Smooth muscle cell (in vitro differentiated cells): ENCODE data around the gene SERPINB6. TPM values are rescaled to one million over a fixed set of nuclear protein-coding genes. Genes with fewer than 3 reads are reported as not detected.

Experiments used
- DNase-seq: peaks from one replicate; lab custom pipeline; 2025; ENCODE audit not compliant: unreplicated experiment; lab: John Stamatoyannopoulos, UW
- H2AFZ ChIP-seq: fragments of 200-600 bp; sonication (generic); 2 replicates; pipeline ENCODE4 v1.6.0; 2016; ENCODE audit warnings: antibody characterized with exemption, low read depth, mild to moderate bottlenecking
- H3F3A ChIP-seq: fragments of 200-600 bp; sonication (generic); 2 replicates; pipeline ENCODE4 v1.6.0; 2017; ENCODE audit warnings: antibody characterized with exemption, low read depth
- H3K27ac ChIP-seq: fragments of 200-600 bp; sonication (generic); 2 replicates; pipeline ENCODE4 v1.5.1; 2016; ENCODE audit warnings: low read depth, mild to moderate bottlenecking
- H3K27me3 ChIP-seq: fragments of 200-600 bp; sonication (generic); 2 replicates; pipeline ENCODE4 v1.6.1; 2016; ENCODE audit warnings: low read depth, mild to moderate bottlenecking
- H3K36me3 ChIP-seq: fragments of 200-600 bp; sonication (generic); 2 replicates; pipeline ENCODE4 v1.5.1; 2016; ENCODE audit warnings: low read depth
- H3K4me1 ChIP-seq: fragments of 200-600 bp; sonication (generic); 2 replicates; pipeline ENCODE4 v1.5.1; 2016; ENCODE audit warnings: low read depth
- H3K4me2 ChIP-seq: fragments of 200-600 bp; sonication (generic); 2 replicates; pipeline ENCODE4 v1.6.0; 2016; ENCODE audit warnings: mild to moderate bottlenecking
- H3K4me3 ChIP-seq: fragments of 200-600 bp; sonication (generic); 2 replicates; pipeline ENCODE4 v1.5.1; 2016; ENCODE audit warnings: mild to moderate bottlenecking
- H3K79me2 ChIP-seq: fragments of 200-600 bp; sonication (generic); 2 replicates; pipeline ENCODE4 v1.6.0; 2016; ENCODE audit warnings: low read depth, mild to moderate bottlenecking
- H3K9ac ChIP-seq: fragments of 200-600 bp; sonication (generic); 2 replicates; pipeline ENCODE4 v1.6.0; 2016; ENCODE audit warnings: low read depth
- H3K9me3 ChIP-seq: fragments of 200-600 bp; sonication (generic); replicated peaks from 2 replicates; pipeline ENCODE4 v1.5.1; 2016; ENCODE audit warnings: low read depth
- H4K20me1 ChIP-seq: fragments of 200-600 bp; sonication (generic); 2 replicates; pipeline ENCODE4 v1.6.0; 2016; ENCODE audit warnings: low read depth
- WGBS: methylation state at CpG from one replicate; pipeline ENCODE4 v1.1.7; 2016; ENCODE audit warnings: low lambda C conversion rate; 5-methylcytosine and 5-hydroxymethylcytosine counted together
- polyA plus RNA-seq: library from polyadenylated mRNA; unstranded; fragments of >200 nt; fragmentation: Nextera tagmentation; extraction: Ambion mirVana; gene quantifications from 2 replicates; pipeline ENCODE4 v1.2.1, GENCODE V29; 2016
- total RNA-seq: library from RNA; depleted of rRNA; stranded (reverse); fragments of >200 nt; gene quantifications from 2 replicates; pipeline ENCODE4 v1.2.3, GENCODE V29; 2014
- TF ChIP-seq, protein P1 (sequence below): fragments of 200-600 bp; sonication (generic); IDR thresholded peaks from 2 replicates; pipeline ENCODE4 v1.5.1; 2017; ENCODE audit warnings: borderline replicate concordance, mild to moderate bottlenecking, antibody characterized with exemption; ENCODE audit not compliant: insufficient read depth, poor library complexity, severe bottlenecking

SERPINB6 gene
- total and polyA plus RNA-seq, 2 experiments from 2014 or later = 67.8 to 118 TPM

DNA sequence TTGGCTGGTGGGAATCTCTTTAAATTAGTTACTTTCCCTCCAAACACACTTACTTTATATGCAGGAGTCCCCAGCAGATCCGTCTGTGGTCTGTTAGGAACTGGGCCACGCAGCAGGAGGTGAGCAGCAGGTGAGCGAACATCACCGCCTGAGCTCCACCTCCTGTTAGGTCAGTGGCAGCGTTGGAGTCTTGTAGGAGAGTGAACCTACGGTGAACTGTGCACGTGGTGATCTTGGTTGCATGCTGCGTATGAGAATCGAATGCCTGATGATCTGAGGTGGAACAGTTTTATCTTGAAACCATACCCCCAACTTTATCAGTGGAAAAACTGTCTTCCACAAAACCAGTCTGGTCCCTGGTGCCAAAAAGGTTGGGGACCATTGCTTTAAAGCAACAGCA, 5.0 kb downstream of the SERPINB6 start:
- Histone ChIP-seq H3K27me3 (no peaks in the 10 kb centered on the region), H3K4me3 (no peak overlapping the region), H3K79me2 (peaks cover 54% of the 10 kb centered on the region), H2AFZ (no peak overlapping the region), H3K4me1 (peaks cover 15% of the 10 kb centered on the region), H4K20me1 (peaks cover 22% of the 10 kb centered on the region), H3F3A (peaks cover 14% of the 10 kb centered on the region), H3K9ac (no peak overlapping the region), H3K27ac (no peak overlapping the region), H3K36me3 (no peaks in the 10 kb centered on the region), H3K9me3 (no peaks in the 10 kb centered on the region), H3K4me2 (no peak overlapping the region)
- WGBS = 81% methylated on average over 9 of the region's 9 CpGs
- TF ChIP-seq, protein P1, sequence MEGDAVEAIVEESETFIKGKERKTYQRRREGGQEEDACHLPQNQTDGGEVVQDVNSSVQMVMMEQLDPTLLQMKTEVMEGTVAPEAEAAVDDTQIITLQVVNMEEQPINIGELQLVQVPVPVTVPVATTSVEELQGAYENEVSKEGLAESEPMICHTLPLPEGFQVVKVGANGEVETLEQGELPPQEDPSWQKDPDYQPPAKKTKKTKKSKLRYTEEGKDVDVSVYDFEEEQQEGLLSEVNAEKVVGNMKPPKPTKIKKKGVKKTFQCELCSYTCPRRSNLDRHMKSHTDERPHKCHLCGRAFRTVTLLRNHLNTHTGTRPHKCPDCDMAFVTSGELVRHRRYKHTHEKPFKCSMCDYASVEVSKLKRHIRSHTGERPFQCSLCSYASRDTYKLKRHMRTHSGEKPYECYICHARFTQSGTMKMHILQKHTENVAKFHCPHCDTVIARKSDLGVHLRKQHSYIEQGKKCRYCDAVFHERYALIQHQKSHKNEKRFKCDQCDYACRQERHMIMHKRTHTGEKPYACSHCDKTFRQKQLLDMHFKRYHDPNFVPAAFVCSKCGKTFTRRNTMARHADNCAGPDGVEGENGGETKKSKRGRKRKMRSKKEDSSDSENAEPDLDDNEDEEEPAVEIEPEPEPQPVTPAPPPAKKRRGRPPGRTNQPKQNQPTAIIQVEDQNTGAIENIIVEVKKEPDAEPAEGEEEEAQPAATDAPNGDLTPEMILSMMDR = no peak
- DNase-seq = no peak

DNA sequence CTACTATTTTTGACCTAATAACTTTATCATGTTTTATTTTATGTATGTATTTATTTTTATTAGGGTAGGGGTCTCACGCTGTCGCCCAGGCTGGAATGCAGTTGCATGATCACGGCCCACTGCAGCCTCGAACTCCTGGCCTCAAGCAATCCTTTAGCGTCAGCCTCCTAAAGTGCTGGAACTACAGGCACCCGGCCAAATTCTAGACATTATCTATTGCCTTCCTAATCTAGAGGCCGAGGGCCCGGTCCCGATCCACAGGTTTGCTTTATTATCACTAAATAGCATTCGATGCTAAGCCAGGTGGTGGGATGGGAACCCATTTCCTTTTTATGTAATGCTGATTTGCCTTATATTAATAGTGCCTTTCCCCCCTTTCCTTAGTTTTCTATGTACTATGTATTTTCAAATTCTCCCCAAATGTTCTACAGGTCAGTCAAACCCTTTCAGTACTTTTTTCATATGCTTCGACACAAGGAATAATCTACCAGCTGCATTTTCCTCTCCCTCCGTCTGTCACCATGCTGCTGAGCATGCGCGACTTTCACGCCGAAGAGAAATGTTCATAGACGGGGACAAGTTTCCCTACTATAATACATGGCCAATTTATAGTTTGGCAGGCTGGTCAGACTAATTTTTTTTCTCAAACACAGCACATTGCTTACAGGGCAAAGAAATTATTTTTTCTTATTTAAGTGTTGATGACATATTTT, 6.4 kb downstream of the SERPINB6 start:
- TF ChIP-seq, protein P1 = no peak
- no peak overlapping the region for H3K4me2 ChIP-seq
- WGBS = 96% methylated on average over 17 of the region's 17 CpGs
- H3F3A ChIP-seq = peaks cover 9% of the 10 kb centered on the region
- peaks cover 18% of the 10 kb centered on the region for H3K4me1 ChIP-seq
- peaks cover 54% of the 10 kb centered on the region for H3K79me2 ChIP-seq
- H4K20me1 ChIP-seq = peaks cover 25% of the 10 kb centered on the region
- no peak overlapping the region for H2AFZ ChIP-seq
- H3K4me3 ChIP-seq = no peak overlapping the region
- H3K9ac ChIP-seq = no peak overlapping the region
- H3K36me3 ChIP-seq = no peaks in the 10 kb centered on the region
- DNase-seq = no peak
- no peak overlapping the region for H3K27ac ChIP-seq
- H3K9me3 ChIP-seq = no peaks in the 10 kb centered on the region
- H3K27me3 ChIP-seq = no peaks in the 10 kb centered on the region

DNA sequence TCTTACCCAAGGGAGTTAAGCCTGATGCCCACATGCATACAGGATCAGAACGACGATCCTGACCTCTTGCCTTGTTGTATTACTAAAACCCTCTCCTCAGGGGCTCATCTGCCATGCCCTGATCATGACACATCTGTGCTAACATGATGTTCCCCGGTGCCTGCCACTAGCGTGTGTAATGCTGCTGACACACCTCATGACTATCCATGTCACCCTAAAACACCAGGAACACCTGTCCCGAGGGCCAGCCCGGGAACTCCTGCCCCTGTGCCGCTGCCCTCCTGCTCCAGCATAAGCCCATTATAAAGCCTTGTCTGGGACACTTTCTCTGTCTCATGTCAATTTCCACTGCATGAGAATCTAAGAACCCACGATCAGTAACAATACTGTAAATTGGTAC, 7.6 kb downstream of the SERPINB6 start:
- H3K4me2 ChIP-seq = no peak overlapping the region
- no peak overlapping the region for H3K27ac ChIP-seq
- no peaks in the 10 kb centered on the region for H3K9me3 ChIP-seq
- no peak for DNase-seq
- peaks cover 16% of the 10 kb centered on the region for H3K4me1 ChIP-seq
- peaks cover 34% of the 10 kb centered on the region for H4K20me1 ChIP-seq
- no peak overlapping the region for H2AFZ ChIP-seq
- peaks cover 9% of the 10 kb centered on the region for H3F3A ChIP-seq
- WGBS = 95% methylated on average over 8 of the region's 8 CpGs
- TF ChIP-seq, protein P1 = no peak
- no peak overlapping the region for H3K4me3 ChIP-seq
- no peaks in the 10 kb centered on the region for H3K27me3 ChIP-seq
- no peaks in the 10 kb centered on the region for H3K36me3 ChIP-seq
- no peak overlapping the region for H3K9ac ChIP-seq
- peaks cover 60% of the 10 kb centered on the region for H3K79me2 ChIP-seq

DNA sequence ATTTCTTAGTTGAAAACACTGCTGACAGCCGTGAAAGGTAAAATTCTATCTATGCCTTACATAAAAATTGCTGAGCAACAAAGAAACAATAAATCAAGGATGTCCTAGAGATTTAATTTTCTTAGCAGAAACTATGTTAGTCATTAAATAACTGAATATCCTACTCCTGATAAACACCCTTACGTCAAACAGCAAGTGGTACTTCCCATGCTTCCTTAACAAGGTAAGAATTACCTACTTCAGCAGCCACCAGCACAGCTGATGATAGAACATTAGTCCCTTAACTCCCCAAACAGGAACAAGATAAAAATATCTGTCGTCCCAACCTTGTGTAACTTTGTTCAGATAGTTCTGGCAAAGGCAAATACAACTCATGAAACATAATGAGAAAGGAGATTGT, 8.7 kb downstream of the SERPINB6 start:
- Histone ChIP-seq H3K4me2 (no peak overlapping the region), H3K4me1 (peaks cover 15% of the 10 kb centered on the region), H3K79me2 (peaks cover 64% of the 10 kb centered on the region), H3K9me3 (no peaks in the 10 kb centered on the region), H2AFZ (no peak overlapping the region), H3K27me3 (no peaks in the 10 kb centered on the region), H3K4me3 (no peak overlapping the region), H3K27ac (no peak overlapping the region), H3K36me3 (no peaks in the 10 kb centered on the region), H3F3A (peaks cover 5% of the 10 kb centered on the region), H4K20me1 (peaks cover 34% of the 10 kb centered on the region), H3K9ac (no peak overlapping the region)
- WGBS = 88% methylated on average over 3 of the region's 3 CpGs
- no peak for DNase-seq
- TF ChIP-seq, protein P1 = no peak
